PC-9 (cell line): ENCODE measurements around the gene SPEF1. TPM values are rescaled to one million over a fixed set of nuclear protein-coding genes. Genes with fewer than 3 reads are reported as not detected.

ENCODE experiments used
- BruUV-seq: library from RNA; stranded (reverse); fragments of 400-500 nt; replicated peaks from 2 replicates; lab custom pipeline; 2021; lab: Mats Ljungman, UMichigan
- CTCF ChIA-PET: fragments of 300-600 bp; sonication (Branson Sonifier 250); formaldehyde crosslinking; loops from one replicate; lab custom pipeline; 2022; ENCODE audit warnings: antibody characterized with exemption; lab: Charles Lee
- POLR2A ChIA-PET: fragments of 300-600 bp; sonication (Branson Sonifier 250); formaldehyde crosslinking; loops from one replicate; lab custom pipeline; 2022; ENCODE audit warnings: antibody characterized with exemption; ENCODE audit not compliant: unreplicated experiment; lab: Charles Lee
- DNase-seq, 2 experiments: peaks; one replicate each; pipeline versions ENCODE4 v3.0.0 to v3.0.0-alpha.2; 2015 to 2022; ENCODE audit warnings: mixed read lengths in 1 of 2
- H2AFZ ChIP-seq: fragments of 200-600 bp; sonication (generic); 2 replicates; pipeline ENCODE4 v1.8.1; 2017; ENCODE audit warnings: antibody characterized with exemption
- H3F3A ChIP-seq: fragments of 200-600 bp; sonication (generic); 2 replicates; pipeline ENCODE4 v1.8.1; 2017; ENCODE audit warnings: antibody characterized with exemption, mild to moderate bottlenecking, low read depth; ENCODE audit not compliant: insufficient read depth
- H3K27ac ChIP-seq: fragments of 200-600 bp; sonication (generic); 2 replicates; pipeline ENCODE4 v1.6.1; 2016; ENCODE audit warnings: mixed run types
- H3K27me3 ChIP-seq: fragments of 200-600 bp; sonication (generic); 2 replicates; pipeline ENCODE4 v1.6.1; 2016; ENCODE audit warnings: low read depth, mixed run types; ENCODE audit not compliant: insufficient read depth
- H3K36me3 ChIP-seq: fragments of 200-600 bp; sonication (generic); 2 replicates; pipeline ENCODE4 v1.6.1; 2016; ENCODE audit warnings: low read depth, mixed run types
- H3K4me1 ChIP-seq: fragments of 200-600 bp; sonication (generic); replicated peaks from 2 replicates; pipeline ENCODE4 v1.6.1; 2016; ENCODE audit warnings: mixed run types; ENCODE audit not compliant: insufficient read depth
- H3K4me2 ChIP-seq: fragments of 200-600 bp; sonication (generic); 2 replicates; pipeline ENCODE4 v1.6.1; 2017; ENCODE audit warnings: mixed run types
- H3K4me3 ChIP-seq: fragments of 200-600 bp; sonication (generic); 2 replicates; pipeline ENCODE4 v1.6.1; 2016; ENCODE audit warnings: mixed run types
- H3K79me2 ChIP-seq: fragments of 200-600 bp; sonication (generic); 2 replicates; pipeline ENCODE4 v1.6.1; 2017; ENCODE audit warnings: low read depth, mixed run types
- H3K9me2 ChIP-seq: fragments of 200-600 bp; sonication (generic); 2 replicates; pipeline ENCODE4 v1.8.1; 2017; ENCODE audit warnings: mild to moderate bottlenecking; ENCODE audit not compliant: insufficient read depth
- H3K9me3 ChIP-seq: fragments of 200-600 bp; sonication (generic); 2 replicates; pipeline ENCODE4 v1.8.1; 2016; ENCODE audit warnings: low read depth; ENCODE audit not compliant: insufficient read depth
- H4K20me1 ChIP-seq: fragments of 200-600 bp; sonication (generic); 2 replicates; pipeline ENCODE4 v1.8.1; 2017; ENCODE audit not compliant: insufficient read depth
- CTCF ChIP-seq: fragments of 200-600 bp; sonication (generic); conservative IDR thresholded peaks from 2 replicates; pipeline ENCODE4 v1.6.1; 2017; ENCODE audit warnings: mixed run types, antibody characterized with exemption, mild to moderate bottlenecking, moderate library complexity
- EZH2 ChIP-seq: fragments of 200-600 bp; sonication (generic); IDR thresholded peaks from 2 replicates; pipeline ENCODE4 v1.8.0; 2017; ENCODE audit warnings: antibody characterized with exemption, low read depth
- intact Hi-C: fragments of 100-400 bp; cut with micrococcal nuclease; formaldehyde crosslinking; loops from one replicate; pipeline ENCODE4 v1.10.0; 2022; ENCODE audit not compliant: unreplicated experiment
- total RNA-seq: library from RNA; stranded (reverse); gene quantifications from 2 replicates; pipeline ENCODE4 v1.2.3, GENCODE V29; 2021

SPEF1 gene
- total RNA-seq, 1 experiment from 2014 or later: 2.6 TPM

DNA sequence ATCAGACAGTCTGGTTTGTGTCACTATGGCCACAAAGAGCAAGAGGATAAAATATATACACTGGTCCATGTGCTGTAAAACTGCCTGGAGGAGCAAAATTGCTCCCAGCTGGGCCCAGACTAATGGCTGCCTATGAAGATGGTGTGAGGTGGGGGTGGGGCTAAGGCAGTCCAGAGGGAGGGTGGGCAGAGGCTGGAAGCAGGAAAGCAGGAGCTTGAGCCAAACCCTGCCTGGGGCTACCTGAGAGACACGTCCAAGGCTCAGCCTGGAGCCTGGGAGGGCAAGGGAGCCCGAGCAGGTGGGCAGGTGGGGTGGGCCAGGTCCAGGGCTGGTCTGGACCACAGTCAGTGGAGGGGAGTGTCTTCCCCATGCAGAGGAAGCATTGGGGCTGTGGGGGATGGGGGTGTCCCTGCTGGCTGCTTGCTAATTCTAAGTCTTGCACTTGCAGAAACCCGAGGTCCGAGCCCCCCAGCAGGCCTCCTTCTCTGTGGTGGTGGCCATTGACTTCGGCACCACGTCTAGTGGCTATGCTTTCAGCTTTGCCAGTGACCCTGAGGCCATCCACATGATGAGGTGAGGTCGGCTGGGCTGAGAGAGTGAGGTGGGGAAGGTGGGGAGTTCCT lies 39.3 kb downstream of the SPEF1 start:
- no peak overlapping the region for H2AFZ ChIP-seq
- peaks cover 10% of the 10 kb centered on the region; the same call in 1 of the 2 replicates for H3F3A ChIP-seq
- ChIA-PET CTCF (interaction anchor here (0.6 kb wide), 1 partner anchor 124 kb away, joined by 3 read pairs; no protein-coding TSS in a partner anchor), POLR2A (no interaction called here)
- H3K79me2 ChIP-seq: no peaks in the 10 kb centered on the region
- DNase-seq: no peak
- H3K4me1 ChIP-seq: no peaks in the 10 kb centered on the region
- BruUV-seq: no TSS peak
- no peaks in the 10 kb centered on the region for H3K36me3 ChIP-seq
- H3K27me3 ChIP-seq: no peaks in the 10 kb centered on the region
- H3K4me3 ChIP-seq: no peak overlapping the region
- no peak for TF ChIP-seq EZH2
- no peak for TF ChIP-seq CTCF
- H3K9me2 ChIP-seq: no peaks in the 10 kb centered on the region
- H4K20me1 ChIP-seq: no peaks in the 10 kb centered on the region
- H3K27ac ChIP-seq: no peak overlapping the region
- H3K4me2 ChIP-seq: no peak overlapping the region
- no peaks in the 10 kb centered on the region for H3K9me3 ChIP-seq
- intact Hi-C loops: no loop called here

DNA sequence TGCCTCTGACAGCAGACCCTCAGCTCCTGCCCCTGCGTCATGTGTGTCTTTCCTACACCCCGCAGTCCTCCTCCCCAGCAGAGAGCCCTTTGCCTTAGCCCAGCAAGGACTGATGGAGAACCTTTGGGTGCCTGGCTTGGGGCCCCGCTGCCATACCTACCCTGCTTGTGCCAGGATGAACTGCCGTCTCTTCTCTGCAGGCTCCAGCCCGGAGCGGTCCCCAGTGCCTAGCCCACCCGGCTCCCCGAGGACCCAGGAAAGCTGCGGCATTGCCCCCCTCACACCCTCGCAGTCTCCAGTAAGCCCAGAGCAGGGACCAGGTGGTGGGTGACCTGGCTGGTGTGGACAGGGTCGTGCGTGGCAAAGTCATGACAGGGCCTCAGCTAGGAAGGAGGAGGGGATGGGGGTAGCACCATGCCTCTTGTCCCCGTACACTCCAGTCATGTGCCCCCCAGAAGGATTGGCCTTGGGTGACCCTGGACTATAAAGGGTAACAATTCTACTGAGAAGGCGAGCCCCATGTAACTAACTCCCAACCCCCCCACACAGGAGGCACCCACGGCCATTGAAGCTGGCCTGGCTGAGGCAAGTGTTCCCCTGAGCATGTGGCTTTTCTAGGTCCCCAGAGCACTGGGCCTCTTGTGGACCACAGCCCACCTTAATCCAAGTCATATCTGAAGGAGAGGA lies 40.5 kb downstream of the SPEF1 start:
- Histone ChIP-seq H3K4me3 (no peak overlapping the region), H3K9me3 (no peaks in the 10 kb centered on the region), H4K20me1 (no peaks in the 10 kb centered on the region), H3K9me2 (no peaks in the 10 kb centered on the region), H3K4me1 (no peaks in the 10 kb centered on the region), H2AFZ (no peak overlapping the region), H3K4me2 (no peak overlapping the region), H3K27me3 (no peaks in the 10 kb centered on the region), H3F3A (peaks cover 10% of the 10 kb centered on the region; the same call in 1 of the 2 replicates), H3K79me2 (no peaks in the 10 kb centered on the region), H3K27ac (no peak overlapping the region), H3K36me3 (no peaks in the 10 kb centered on the region)
- DNase-seq: no peak
- no TSS peak for BruUV-seq
- TF ChIP-seq EZH2 (no peak), CTCF (no peak)
- intact Hi-C loops: no loop called here
- ChIA-PET CTCF (interaction anchor here (0.6 kb wide), 1 partner anchor 125 kb away, joined by 3 read pairs; no protein-coding TSS in a partner anchor), POLR2A (no interaction called here)

DNA sequence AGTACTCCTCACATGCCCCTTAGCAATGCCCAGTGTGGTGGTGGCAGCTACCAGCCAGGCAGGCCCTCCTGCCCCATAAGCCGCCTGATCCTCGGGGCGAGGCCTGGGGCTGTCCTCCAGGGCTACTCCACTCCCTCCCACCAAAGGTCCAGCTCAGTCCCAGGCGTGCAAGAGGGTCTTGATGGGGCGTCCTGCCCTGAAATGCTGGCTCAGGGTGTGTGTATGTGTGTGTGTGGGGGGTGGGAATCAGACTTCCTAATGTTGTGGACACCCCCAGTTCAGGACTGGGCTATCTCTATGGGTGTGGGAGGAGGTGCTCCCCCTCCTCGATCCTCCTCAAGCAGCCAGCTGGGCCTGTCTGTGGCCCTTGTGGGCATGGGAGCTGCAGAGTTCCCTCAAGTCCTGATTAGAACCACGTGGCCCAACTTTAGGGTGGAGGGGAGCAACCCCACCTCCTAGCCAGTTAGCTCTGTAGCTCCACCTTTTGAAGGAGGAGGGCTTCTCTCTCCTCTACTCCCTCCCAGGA lies 41.3 kb downstream of the SPEF1 start:
- H2AFZ ChIP-seq: no peak overlapping the region
- H3K27me3 ChIP-seq: no peaks in the 10 kb centered on the region
- no peaks in the 10 kb centered on the region for H3K9me2 ChIP-seq
- CTCF ChIA-PET: interaction anchor here (0.5 kb wide), 1 partner anchor 176 kb away, joined by 3 read pairs; no protein-coding TSS in a partner anchor
- no peak overlapping the region for H3K4me2 ChIP-seq
- H4K20me1 ChIP-seq: no peaks in the 10 kb centered on the region
- no peaks in the 10 kb centered on the region for H3K79me2 ChIP-seq
- POLR2A ChIA-PET: no interaction called here
- TF ChIP-seq EZH2 (no peak), CTCF (no peak)
- no TSS peak for BruUV-seq
- peaks cover 10% of the 10 kb centered on the region; the same call in 1 of the 2 replicates for H3F3A ChIP-seq
- no peak for DNase-seq
- H3K9me3 ChIP-seq: no peaks in the 10 kb centered on the region
- no peak overlapping the region for H3K27ac ChIP-seq
- H3K36me3 ChIP-seq: no peaks in the 10 kb centered on the region
- no peak overlapping the region for H3K4me3 ChIP-seq
- no peaks in the 10 kb centered on the region for H3K4me1 ChIP-seq
- intact Hi-C loops: no loop called here
